PFSK-1 (cell line): ENCODE data around the gene DCAF17.

Experiments used
- FOXP2 ChIP-seq: optimal IDR thresholded peaks from 2 replicates; pipeline ENCODE3; 2011; ENCODE audit warnings: borderline replicate concordance, control low read depth, inconsistent platforms; ENCODE audit not compliant: insufficient read depth; ENCODE audit errors: extremely low read length, extremely low read depth
- POLR2AphosphoS5 ChIP-seq: IDR thresholded peaks from 2 replicates; pipeline ENCODE4 v1.6.1; 2012; ENCODE audit warnings: low read depth, mild to moderate bottlenecking, control low read depth, low read length, moderate library complexity
- SIN3A ChIP-seq: IDR thresholded peaks from 2 replicates; pipeline ENCODE4 v1.6.1; 2012; ENCODE audit warnings: mild to moderate bottlenecking, low read length, moderate library complexity, borderline replicate concordance; ENCODE audit not compliant: insufficient read depth
- TAF1 ChIP-seq: IDR thresholded peaks from 2 replicates; pipeline ENCODE4 v1.6.1; 2012; ENCODE audit warnings: low read length, control low read depth, borderline replicate concordance; ENCODE audit not compliant: insufficient read depth
- TF ChIP-seq, protein P1 (sequence below), 2 experiments: IDR thresholded peaks; 2 replicates each; pipeline versions ENCODE4 v1.6.1 to v1.8.0; 2011 to 2012; ENCODE audit warnings: low read depth in 2 of 2, low read length in 2 of 2, control low read depth in 1 of 2, inconsistent platforms in 1 of 2, mild to moderate bottlenecking in 1 of 2, moderate library complexity in 1 of 2; ENCODE audit not compliant: insufficient read depth in 1 of 2

DCAF17 gene

DNA sequence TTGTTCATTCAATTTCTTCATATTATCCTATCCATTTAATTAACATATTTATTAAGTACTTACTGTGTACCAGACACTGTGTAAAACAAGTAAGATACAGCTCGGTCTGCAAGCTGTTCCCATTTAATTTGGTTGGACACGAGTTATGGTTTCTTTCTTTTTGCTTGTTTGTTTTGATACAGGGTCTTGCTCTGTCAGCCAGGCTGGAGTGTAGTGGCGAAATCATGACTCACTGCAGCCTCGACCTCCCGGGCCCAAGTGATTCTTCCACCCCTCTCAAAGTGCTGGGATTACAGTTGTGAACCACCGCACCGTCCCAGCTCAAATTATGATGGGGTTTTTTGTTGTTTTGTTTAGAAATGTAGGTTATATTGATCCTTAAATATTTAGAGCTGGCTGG, 97.3 kb downstream of the DCAF17 start:
- TF ChIP-seq, protein P1, sequence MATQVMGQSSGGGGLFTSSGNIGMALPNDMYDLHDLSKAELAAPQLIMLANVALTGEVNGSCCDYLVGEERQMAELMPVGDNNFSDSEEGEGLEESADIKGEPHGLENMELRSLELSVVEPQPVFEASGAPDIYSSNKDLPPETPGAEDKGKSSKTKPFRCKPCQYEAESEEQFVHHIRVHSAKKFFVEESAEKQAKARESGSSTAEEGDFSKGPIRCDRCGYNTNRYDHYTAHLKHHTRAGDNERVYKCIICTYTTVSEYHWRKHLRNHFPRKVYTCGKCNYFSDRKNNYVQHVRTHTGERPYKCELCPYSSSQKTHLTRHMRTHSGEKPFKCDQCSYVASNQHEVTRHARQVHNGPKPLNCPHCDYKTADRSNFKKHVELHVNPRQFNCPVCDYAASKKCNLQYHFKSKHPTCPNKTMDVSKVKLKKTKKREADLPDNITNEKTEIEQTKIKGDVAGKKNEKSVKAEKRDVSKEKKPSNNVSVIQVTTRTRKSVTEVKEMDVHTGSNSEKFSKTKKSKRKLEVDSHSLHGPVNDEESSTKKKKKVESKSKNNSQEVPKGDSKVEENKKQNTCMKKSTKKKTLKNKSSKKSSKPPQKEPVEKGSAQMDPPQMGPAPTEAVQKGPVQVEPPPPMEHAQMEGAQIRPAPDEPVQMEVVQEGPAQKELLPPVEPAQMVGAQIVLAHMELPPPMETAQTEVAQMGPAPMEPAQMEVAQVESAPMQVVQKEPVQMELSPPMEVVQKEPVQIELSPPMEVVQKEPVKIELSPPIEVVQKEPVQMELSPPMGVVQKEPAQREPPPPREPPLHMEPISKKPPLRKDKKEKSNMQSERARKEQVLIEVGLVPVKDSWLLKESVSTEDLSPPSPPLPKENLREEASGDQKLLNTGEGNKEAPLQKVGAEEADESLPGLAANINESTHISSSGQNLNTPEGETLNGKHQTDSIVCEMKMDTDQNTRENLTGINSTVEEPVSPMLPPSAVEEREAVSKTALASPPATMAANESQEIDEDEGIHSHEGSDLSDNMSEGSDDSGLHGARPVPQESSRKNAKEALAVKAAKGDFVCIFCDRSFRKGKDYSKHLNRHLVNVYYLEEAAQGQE (IDR thresholded peaks at IDR 0.05; ENCODE audit: insufficient read depth in 1 of 2, low read depth in 2 of 2, low read length in 2 of 2), result no peak
- TF ChIP-seq SIN3A (no peak), POLR2AphosphoS5 (no peak), TAF1 (no peak), FOXP2 (no peak)

DNA sequence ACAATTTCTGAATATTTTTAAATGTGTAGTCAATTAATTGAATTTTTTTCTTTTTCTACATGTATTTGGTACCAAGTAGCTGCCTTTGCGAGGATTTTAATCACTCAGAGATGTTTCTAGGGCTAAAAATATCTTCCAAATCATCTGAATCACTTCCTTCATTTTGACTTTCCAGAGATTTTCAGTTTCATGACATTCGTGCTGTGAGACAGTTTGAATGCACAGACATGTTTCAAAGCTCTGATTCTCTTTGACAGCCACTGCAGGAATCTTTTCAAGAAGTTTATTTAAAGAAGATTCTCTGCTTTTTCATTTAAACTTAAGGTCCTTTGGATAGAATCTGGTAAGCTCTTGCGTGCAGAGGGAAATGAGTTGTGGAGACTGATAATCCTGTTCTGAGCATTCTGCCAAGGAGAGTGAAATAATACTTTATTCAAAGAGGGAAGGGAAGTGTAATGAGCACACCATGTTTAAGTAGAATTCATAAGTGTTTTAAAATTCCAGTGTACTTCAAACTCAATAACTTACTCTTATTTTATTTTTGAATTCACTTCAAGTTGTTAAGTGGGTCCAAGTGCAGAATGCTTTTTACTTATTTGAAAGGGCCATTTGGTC, 97.9 kb downstream of the DCAF17 start:
- TF ChIP-seq, protein P1 (IDR thresholded peaks at IDR 0.05; ENCODE audit: insufficient read depth in 1 of 2, low read depth in 2 of 2, low read length in 2 of 2), result no peak
- TF ChIP-seq TAF1 (no peak), FOXP2 (no peak), SIN3A (no peak), POLR2AphosphoS5 (no peak)

DNA sequence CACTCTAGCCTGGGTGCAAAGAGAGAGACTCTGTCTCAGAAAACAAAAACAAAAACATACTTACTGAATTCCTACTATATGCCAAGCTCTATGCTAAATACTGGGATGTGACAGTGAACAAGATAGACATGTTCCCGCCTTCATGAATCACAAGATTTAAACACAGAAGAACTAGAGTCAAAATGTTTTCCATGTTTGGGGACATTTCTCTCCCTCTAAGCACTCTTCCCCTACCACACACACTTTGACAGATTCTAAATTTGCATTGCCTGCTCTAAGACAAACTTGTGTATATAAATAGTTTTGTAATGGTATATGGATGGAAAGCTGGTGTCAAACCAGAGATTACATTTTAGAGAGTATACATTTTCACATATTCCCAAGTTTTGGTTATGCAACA, 99.3 kb downstream of the DCAF17 start:
- TF ChIP-seq SIN3A (no peak), POLR2AphosphoS5 (no peak), FOXP2 (no peak), TAF1 (no peak)
- TF ChIP-seq, protein P1 (IDR thresholded peaks at IDR 0.05; ENCODE audit: insufficient read depth in 1 of 2, low read depth in 2 of 2, low read length in 2 of 2), result no peak
